Measurements from ENCODE around the gene NUMA1. TPM values are rescaled to one million over a fixed set of nuclear protein-coding genes. Genes with fewer than 3 reads are reported as not detected.

Gene NUMA1
- total and polyA plus RNA-seq, 9 of the 15 experiments (the other 6 are each of a cell fraction or from before 2014, with no cell fraction given): 4.1 to 104 (median 51.2) TPM

- TF ChIP-seq CTCFL (IDR thresholded peaks at IDR 0.05; ENCODE audit: borderline replicate concordance, insufficient read depth, low read depth, low read length, poor library complexity, severe bottlenecking): no peak
- peak; percentile 80 for TF ChIP-seq BRD9 (IDR thresholded peaks at IDR 0.05; ENCODE audit: low read depth, partially characterized antibody)
- TF ChIP-seq POLR3G (IDR thresholded peaks at IDR 0.05; ENCODE audit: extremely low read depth, insufficient read length, insufficient replicate concordance): no peak
- peak in 1 of 2 experiments; percentile 78; a peak in 2 of 4 replicates for TF ChIP-seq ARNT (IDR thresholded peaks at IDR 0.05)
- 0 out of 2 replicates have a peak, but pooled peaks have one; percentile 19 for TF ChIP-seq MAFG (tag; conservative IDR thresholded peaks at IDR 0.05)
- TF ChIP-seq CSDE1 (IDR thresholded peaks at IDR 0.05): 0 out of 4 replicates have a peak, but pooled peaks of 1 of the 2 experiments have one; percentile 30
- TF ChIP-seq ZNF75A (CRISPR knock-in tag; IDR thresholded peaks at IDR 0.05): peak; percentile 37; the same call in 1 of the 2 replicates
- no peak for TF ChIP-seq FOXA3 (CRISPR knock-in tag; conservative IDR thresholded peaks at IDR 0.05 in 1 of 2, IDR thresholded peaks at IDR 0.05 in 1 of 2)
- no peak for TF ChIP-seq PURB (CRISPR knock-in tag; IDR thresholded peaks at IDR 0.05; ENCODE audit: low read depth)
- TF ChIP-seq ATF6 (CRISPR knock-in tag; IDR thresholded peaks at IDR 0.05): 0 out of 2 replicates have a peak, but pooled peaks have one; percentile 20
- no peak for TF ChIP-seq RHOXF2B (CRISPR knock-in tag; conservative IDR thresholded peaks at IDR 0.05)
- TF ChIP-seq NCOR1 (IDR thresholded peaks at IDR 0.05): peak; percentile 16
- TF ChIP-seq E2F5 (CRISPR knock-in tag; IDR thresholded peaks at IDR 0.05): no peak
- peak in 1 of 2 experiments; percentile 86; a peak in 2 of 4 replicates for TF ChIP-seq ZNF639 (CRISPR knock-in tag; conservative IDR thresholded peaks at IDR 0.05 in 1 of 2, IDR thresholded peaks at IDR 0.05 in 1 of 2)
- TF ChIP-seq ZBTB33 (CRISPR knock-in tag; IDR thresholded peaks at IDR 0.05): no peak
Observed at GRCh38 chr11:72112978-72113808, 32.9 kb upstream of the NUMA1 start (continued).

Measured in K562 (cell line).